GM10266 (cell line): Measurements from ENCODE around the gene TNFAIP8L3.

Experiments
- DNase-seq: peaks from one replicate; pipeline ENCODE4 v3.0.0; 2012; ENCODE audit errors: extremely low spot score
- CTCF ChIP-seq: IDR thresholded peaks from 2 replicates; pipeline ENCODE4 v1.5.1; 2012; ENCODE audit warnings: mild to moderate bottlenecking, low read depth; ENCODE audit not compliant: control insufficient read depth, insufficient read depth; ENCODE audit errors: missing control alignments

TNFAIP8L3 gene

GRCh38 chr15:51060030-51060673, 34.6 kb downstream of the TNFAIP8L3 start:
- no peak for DNase-seq
- TF ChIP-seq CTCF, result no peak

GRCh38 chr15:51054535-51054934, 40.2 kb downstream of the TNFAIP8L3 start:
- no peak for TF ChIP-seq CTCF
- DNase-seq, result no peak

GRCh38 chr15:51053571-51053970, 41.1 kb downstream of the TNFAIP8L3 start:
- TF ChIP-seq CTCF, result no peak
- DNase-seq, result no peak

- TF ChIP-seq CTCF, result no peak
- DNase-seq, result no peak
Observed at GRCh38 chr15:51051776-51052175, 42.9 kb downstream of the TNFAIP8L3 start.

GRCh38 chr15:51049081-51049480, 45.6 kb downstream of the TNFAIP8L3 start:
- no peak for DNase-seq
- no peak for TF ChIP-seq CTCF

GRCh38 chr15:51048308-51048707, 46.4 kb downstream of the TNFAIP8L3 start:
- no peak for TF ChIP-seq CTCF
- DNase-seq, result no peak

- no peak for TF ChIP-seq CTCF
- no peak for DNase-seq
Observed at GRCh38 chr15:51046799-51047449, 47.8 kb downstream of the TNFAIP8L3 start.
